HG03159 (cell line): ENCODE results near the gene SLC9A3.

Source experiments
- ATAC-seq: cut with Tn5 transposase; IDR thresholded peaks from one replicate; pipeline ENCODE4 v1.9.1; 2021; ENCODE audit warnings: mild to moderate bottlenecking, moderate library complexity; ENCODE audit not compliant: unreplicated experiment

Gene SLC9A3

DNA sequence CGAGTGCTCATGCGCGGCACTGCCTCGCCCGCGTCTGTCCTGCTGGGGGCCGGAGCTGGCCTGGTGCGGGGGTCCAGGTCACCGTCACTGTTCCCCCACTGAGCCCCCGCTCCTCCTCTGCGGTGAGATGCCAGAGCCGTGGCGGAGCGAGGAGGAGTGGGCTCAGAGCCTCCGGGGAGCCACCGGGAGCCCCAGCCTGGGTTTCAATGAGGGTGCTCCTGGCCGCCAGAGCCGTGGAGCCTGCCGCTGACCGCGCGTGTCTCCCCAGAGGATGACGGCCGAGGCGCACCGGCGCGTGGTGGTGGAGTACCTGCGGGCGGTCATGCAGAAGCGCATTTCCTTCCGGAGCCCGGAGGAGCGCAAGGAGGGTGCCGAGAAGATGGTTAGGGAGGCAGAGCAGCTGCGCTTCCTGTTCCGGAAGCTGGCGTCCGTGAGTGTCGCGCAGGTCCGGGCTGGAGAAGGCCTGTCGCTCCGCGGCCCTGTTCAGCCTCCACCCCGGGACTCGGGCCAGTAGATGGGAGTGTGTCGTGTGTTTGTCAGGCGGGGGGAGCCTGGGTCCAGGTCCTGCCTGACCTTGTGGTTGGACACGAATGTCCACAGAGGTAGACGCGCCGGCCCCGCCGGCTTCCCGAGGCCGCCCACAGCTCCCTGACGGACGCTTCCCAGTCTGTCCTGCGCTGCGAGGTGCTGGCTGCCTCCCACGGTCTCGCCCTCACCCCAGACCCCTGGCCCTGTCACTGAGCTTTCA is 59.2 kb downstream of the SLC9A3 start:
- no peak for ATAC-seq

DNA sequence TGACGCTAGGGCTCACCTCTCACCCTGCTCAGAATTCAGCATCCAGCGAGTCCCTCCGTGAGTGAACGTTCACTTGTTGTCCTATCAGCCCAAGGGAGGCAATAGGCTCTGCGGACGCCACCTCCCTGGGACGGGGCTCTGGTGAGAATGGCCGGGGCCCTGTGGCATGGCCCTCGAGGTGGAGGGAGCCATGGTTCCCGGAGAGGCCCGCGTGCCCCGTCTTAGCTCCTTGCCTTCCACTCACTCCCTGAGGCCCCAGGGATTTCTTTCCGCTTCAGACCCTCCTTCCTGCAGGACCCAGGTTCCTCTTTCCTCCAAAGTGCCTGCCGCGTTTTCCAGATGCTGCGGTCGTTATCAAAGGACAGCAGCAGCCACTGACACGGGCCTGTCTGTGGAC is 59.8 kb downstream of the SLC9A3 start:
- no peak for ATAC-seq

DNA sequence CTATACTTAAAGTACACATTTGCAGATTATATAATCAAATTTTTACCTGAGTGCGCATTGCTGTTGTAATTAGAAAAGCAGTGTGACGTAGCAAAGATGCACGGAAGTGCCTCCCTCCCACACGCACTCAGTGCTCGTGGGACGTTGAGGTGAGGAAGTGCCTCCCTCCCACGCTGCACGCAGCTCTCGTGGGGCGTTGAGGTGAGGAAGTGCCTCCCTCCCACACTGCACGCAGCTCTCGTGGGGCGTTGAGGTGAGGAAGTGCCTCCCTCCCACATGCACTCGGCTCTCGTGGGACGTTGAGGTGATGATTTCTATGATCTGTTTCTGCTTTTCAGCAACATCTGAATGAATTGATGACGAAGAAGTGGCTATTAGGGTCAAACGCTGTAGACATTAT is 60.3 kb downstream of the SLC9A3 start:
- ATAC-seq, result no peak

DNA sequence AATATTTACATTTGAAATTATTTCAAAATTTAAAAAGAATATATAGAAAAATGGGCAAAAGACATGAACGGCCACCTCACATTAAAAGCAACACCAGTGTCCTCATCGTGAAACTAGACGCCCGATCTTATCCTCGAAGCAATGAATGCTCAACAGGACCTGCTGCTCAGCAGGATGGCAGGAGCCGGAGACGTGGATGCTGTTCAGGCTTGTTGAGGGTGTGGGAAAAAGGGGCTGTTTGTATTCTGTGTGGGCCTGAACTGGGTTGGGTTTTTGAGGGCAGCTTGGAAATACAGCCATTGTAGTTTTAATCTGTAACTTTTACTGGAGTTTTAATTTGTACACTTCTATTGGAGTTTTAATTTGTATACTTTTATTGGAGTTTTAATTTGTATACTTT is 60.9 kb downstream of the SLC9A3 start:
- ATAC-seq, result no peak

DNA sequence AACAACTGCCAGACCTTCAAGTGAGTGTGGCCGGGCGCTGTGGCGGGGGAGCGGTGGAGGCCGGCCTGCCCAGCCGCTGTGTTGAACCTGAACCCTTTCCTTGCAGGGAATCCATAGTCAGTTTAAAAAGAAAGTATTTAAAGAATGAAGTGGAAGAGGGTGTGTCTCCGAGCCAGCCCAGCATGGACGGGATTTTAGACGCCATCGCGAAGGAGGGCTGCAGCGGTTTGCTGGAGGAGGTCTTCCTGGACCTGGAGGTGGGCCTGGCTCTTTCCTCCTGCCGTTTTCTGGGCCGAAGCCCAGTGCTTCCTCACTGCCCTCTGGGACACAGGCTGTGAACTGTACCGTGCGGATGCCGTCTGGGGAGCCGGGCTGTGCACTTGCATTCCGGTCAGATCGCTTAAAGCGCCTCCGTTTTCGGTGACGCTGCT is 62.2 kb downstream of the SLC9A3 start:
- no peak for ATAC-seq

DNA sequence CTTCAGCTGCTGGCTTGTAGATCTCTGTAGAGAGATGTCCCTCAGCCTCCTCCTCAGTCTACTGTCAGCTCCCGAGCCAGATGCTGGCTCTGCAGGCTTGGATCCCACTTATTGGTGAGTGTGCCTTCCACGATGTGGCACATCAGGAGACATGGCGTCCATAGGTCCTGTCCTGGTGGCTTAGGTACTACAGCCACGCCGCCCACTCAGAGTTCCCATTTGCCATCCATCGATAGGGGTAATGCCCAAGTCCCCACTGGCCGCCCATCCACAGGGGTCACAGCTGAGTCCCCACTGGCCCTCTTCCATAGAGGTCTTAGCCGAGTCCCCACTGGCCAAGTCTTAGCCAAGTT is 64.0 kb downstream of the SLC9A3 start:
- no peak for ATAC-seq

DNA sequence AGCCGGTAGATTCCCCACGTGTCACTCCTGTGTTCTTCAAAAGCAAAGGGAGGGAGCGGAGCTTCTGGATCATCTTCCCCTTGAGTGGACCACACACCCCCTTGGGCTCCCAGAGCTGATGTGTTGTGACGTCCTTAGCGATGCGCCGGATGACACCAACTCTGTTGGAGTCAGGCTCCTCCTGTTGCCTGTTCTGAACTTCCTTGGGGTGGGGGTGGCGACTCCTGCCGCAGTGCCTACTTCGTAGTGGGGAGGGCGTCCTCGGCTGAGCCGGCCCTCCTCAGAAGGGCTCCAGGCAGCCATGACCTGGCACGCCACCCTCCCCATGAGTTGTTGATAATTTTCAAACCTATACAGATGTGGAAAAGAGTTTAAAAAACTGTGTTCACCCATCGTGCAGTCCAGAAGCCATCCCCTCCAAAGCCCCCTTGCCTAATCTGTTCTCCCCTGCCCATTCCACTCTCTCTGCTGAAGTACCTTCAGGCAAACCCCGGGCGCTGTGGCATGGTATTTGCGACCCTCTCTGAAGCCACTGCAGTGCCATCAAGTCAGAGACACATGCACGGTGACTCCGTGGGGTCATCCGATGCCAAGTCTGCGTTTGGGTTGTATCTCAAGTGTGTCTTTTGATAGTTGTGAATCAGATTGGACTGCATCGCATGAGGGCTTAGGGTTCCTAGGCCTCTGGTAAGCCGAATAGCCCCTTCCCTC is 64.5 kb downstream of the SLC9A3 start:
- no peak for ATAC-seq

DNA sequence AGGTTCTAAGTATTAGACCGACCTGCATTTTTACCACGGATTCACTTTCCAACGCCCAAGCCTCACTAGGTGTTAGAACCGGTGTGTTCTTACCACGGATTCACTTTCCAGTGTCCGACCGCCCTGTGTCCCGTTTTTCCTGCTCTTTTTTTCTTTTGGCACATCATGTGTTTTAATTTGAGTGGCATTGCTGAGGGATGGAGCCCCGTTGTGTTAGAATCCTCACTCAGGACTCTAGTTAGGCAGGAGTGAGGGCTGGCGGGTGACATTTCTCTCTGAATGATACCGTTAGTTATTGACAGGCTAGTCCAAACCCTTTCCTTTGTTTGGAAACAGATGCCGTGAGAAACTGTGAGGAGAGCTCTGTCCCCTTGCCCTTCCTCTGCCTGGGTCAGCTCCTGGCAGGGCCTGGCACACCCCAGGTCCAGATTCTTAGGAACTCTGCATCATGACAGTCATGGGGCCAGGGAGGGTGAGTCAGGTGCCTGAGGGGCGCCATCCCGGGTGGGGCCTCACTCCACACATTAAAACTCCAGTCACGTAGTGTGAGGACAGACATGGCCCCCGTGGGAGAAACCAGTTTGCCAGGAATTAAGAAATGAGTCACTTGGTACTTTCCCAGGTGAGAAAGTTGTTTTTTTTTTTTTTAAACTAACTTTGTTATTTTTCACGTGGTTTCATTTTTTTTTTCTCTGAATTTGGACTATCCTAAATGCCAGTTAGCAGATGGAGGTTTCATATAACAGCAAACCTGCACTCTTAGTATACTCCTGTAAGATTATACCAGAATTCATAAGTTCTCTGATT is 65.5 kb downstream of the SLC9A3 start:
- no peak for ATAC-seq

DNA sequence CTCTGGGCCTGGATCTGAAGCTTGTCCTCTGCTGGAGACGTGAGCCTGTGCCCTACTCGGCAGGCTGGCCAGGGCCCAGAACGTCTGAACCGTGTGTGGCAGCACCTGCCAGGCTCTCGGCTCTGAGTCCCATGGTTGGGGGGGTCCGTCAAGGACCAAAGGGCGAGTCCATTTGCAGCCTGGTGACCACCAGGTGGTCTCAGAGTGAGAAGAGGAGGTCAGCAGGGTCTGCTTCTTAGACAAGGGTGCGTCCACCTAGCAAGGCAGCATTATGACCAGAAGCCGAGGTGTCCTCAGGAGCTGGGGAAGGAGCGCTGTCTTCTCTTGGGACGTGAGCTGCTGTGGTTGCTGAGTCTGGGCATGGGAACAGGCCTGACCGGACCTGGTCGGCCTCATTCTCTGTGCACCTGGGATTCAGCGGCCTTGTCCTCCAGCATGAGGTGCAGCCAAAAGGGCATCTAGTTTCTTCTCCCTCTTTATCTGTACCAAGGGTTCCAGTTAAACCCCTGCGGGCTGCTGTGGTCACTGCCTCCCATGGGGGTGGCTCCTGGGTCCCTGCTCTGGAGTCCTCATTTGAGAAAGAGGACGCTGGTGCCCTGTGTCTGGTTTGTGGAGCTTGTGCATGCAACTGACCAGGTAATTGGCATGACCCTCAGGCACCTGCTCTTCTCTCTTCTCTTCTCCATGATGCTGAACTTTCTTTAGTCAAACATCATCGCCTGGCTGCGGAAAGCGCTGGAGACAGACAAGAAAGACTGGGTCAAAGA is 66.9 kb downstream of the SLC9A3 start:
- no peak for ATAC-seq

DNA sequence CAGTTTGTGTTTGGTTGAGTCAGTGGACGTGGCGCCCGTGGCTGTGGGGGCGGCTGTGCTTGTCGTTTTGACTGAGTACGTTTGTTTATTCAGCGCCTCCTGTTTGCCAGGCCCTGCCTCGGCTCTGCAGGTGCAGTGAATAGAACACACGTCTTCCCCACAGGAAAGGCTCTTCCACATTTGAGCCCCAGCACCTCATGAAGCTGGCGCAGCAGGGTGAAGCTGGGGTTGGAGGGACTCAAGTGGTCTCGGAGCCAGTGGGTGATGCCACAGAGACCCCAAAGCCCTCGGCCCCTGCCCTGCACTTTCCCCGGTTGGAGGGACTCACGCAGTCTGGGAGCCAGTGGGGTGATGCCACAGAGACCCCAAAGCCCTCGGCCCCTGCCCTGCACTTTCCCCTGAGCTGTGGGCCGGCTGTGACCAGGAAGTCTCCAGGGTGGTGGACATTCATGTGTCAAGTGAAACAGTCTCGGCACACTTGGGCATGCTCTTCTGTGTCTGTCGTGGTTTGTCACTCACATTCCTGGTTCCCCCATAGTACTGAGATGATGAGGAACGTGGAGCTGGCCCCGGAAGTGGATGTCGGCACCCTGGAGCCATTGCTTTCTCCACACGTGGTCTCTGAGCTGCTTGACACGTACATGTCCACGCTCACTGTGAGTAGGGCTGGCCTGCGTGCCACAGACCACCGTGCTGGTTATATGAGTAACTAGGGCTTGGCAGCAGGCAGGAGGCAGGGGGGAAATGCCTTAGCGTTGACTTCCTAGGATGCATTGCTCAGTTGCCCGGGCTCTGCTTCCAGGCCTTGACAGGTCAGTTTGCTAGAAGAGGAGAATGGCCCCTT is 67.7 kb downstream of the SLC9A3 start:
- no peak for ATAC-seq

DNA sequence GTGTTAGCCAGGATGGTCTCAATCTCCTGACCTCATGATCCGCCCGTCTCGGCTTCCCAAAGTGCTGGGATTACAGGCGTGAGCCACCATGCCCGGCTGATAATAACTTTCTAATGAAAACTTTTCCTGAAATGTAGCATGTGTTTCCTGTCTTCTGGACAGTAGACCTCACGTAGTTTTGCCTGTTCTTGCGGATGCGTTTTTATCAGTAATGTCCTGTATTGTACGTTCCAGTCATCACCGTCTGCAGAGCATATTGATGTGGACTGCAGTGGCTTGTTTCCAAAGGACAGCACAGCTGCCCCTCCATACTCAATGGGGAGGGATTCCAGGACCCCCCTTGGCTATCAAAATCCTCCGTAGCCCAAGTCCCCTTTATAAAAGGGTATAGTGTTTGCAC is 68.4 kb downstream of the SLC9A3 start:
- no peak for ATAC-seq

DNA sequence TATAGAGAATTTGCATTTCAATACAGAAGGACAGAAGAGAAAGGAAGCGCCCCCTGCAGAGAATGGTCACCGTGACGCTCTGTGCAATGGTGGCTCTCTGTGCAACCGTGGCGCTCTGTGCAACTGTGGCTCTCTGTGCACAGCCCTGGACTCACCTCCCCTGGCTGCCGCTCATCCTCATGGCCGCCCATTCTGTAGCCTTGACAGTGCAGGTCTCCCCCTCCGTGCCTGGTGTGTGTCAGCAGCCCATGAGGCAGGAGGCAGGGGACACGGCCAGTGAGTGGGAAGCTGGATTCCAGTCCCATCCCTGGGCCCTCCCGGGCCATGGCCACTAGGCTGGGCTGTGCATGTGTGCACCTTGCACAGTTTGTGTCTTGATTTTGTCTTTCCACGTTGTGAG is 69.3 kb downstream of the SLC9A3 start:
- no peak for ATAC-seq

DNA sequence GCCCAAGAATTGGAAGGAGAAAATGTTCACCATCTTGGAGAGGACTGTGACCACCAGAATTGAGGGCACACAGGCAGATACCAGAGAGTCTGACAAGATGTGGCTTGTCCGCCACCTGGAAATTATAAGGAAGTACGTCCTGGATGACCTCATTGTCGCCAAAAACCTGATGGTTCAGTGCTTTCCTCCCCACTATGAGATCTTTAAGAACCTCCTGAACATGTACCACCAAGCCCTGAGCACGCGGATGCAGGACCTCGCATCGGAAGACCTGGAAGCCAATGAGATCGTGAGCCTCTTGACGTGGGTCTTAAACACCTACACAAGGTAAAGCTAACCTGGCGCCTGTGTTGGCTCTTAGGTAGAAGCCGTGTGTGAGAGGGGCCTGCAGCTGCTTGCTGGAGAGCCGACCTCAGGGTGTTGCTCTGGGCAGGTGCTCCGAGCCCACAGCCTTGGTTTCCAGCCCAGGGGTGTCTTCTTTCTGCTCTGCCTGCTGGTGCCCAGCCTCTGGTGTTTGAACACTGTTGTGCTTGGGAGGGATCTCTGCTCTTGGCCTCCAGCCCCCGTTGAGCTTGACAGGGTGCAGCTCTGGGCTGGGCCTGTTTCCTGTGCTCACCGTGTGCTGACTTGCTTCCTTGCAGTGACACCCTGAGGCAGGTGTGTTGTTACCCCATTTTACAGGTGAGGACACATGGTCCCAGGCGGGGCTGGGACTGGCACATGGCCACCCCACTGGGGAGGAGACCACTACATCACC is 70.3 kb downstream of the SLC9A3 start:
- ATAC-seq, result no peak

DNA sequence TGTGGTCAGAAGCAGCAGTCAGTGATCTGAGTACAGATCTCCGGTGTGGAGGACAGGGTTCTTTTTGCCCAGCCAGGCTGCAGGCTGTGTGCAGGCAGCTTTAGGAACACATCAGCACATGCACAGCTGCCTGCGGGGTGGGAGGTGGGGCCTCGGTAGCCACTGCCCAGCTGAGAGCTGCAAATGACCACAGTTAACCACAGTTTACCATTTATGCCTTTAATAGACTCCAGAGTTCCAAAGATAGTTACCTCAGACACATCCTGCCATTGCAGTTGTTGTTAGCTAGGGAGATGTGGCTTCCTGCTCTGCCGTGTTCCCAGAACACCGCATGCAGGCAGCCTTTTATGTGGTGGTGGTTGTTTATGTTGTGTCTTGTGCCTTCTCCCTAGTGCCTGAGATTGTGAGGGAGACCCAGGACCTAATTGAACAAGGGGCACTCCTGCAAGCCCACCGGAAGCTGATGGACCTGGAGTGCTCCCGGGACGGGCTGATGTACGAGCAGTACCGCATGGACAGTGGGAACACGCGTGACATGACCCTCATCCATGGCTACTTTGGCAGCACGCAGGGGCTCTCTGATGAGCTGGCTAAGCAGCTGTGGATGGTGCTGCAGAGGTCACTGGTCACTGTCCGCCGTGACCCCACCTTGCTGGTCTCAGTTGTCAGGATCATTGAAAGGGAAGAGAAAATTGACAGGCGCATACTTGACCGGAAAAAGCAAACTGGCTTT is 71.1 kb downstream of the SLC9A3 start:
- no peak for ATAC-seq

DNA sequence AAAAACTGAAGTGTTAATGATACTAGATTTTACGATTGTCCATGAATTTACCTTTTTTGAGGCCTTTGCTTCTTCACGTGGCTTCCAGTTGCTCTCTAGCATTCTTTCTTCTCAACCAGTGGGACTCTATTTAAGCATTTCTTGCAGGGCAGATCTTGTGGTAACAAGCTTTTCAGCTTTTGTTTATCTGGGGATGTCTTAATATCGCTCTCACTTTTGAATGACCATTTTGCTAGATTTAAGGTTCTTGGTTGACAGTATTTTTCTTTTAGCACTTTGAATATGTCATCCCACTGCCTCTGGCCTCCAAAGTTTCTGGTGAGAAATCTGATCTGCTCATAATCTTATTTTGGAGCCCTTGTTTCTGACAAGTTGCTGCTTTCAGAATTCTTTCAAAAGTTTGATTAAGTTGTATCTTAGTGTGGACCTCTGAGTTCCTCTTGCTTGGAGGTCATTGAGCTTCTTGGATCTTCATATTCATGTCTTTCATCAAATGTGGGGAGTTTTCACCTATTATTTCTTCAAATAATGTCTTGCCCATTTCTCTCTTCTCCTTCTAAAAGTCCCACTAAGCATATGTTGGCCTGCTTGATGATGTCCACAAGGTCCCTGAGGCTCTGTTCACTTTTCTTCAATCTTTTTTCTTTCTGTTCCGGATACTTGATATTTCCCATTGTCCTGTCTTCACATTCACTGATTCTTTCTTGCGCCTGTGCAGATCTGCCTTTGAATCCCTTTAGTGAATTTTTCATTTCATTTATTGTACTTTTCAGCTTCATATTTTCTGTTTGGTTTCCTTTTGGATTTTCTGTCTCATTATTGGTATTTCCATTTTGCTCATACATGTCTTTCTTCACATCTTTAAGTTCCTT is 72.4 kb downstream of the SLC9A3 start:
- ATAC-seq, result no peak

DNA sequence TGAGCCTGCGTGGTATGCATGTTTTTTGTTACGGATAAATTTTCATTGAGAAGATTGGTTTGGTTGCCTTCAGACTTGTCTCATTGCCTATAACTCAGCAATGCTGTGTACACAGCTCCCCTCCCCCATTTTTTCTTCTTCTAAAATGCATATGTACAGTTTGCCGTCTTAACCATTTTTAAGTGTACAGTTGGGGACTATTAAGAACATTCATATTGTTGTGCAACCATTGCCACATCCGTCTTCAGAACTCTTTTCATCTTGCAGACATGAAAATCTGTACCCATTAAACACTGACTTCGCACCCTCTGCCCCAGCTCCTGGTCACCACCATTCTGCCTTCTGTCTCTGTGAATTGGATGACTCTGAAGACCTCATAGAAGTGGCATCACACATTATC is 75.1 kb downstream of the SLC9A3 start:
- no peak for ATAC-seq

DNA sequence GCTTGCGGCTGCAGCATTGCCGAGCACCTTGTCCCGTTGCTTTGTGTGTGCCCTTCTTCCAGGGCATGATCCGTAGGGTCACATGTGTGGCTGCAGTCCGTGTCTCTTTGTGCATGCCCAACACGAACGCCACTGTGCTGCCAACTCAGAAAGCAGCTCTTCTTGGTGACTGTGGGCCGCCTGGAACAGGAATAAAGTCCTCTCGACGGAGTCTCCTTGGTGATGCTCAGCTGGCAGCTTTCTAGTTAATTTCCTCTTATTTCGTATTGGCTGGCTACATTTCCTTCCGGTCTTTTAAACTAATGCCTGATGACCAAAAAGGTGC is 75.5 kb downstream of the SLC9A3 start:
- no peak for ATAC-seq
